K562 (cell line): ENCODE measurements around the gene PLTP. TPM values are rescaled to one million over a fixed set of nuclear protein-coding genes. Genes with fewer than 3 reads are reported as not detected.

ENCODE experiments used
- ATAC-seq: fragments of 200-7000 bp; cut with Tn5 transposase; 3 replicates; pipeline ENCODE4 v1.9.1; 2020; ENCODE audit warnings: moderate library complexity
- BruUV-seq: library from RNA; stranded (reverse); fragments of 400-500 nt; replicated peaks from 2 replicates; lab custom pipeline; 2021; lab: Mats Ljungman, UMichigan
- CTCF ChIA-PET: fragments of 300-600 bp; formaldehyde crosslinking; extraction: SDS; loops from one replicate; lab custom pipeline; 2021; ENCODE audit warnings: low intra/inter-chr PET ratio; lab: Yijun Ruan, JAX
- POLR2A ChIA-PET: fragments of 300-600, 350-650 bp; sonication (Branson Sonifier 250); formaldehyde crosslinking; extraction: SDS; loops from one replicate; lab custom pipeline; 2021; ENCODE audit warnings: antibody characterized with exemption, inconsistent platforms; lab: Yijun Ruan, JAX
- DNase-seq, 4 experiments: peaks; one replicate each; pipeline versions ENCODE4 v3.0.0 to v3.0.0-alpha.2; 2011 to 2018; ENCODE audit warnings: low spot score in 3 of 4, mixed read lengths in 3 of 4; ENCODE audit errors: extremely low read depth in 1 of 4
- FAIRE-seq: peaks from 2 replicates; lab custom pipeline; 2011; peaks lifted over from hg19 to GRCh38; lab: Jason Lieb, UNC
- H2AFZ ChIP-seq: 2 replicates; pipeline ENCODE4 v1.6.0; 2011; ENCODE audit warnings: low read depth, low read length, control low read depth, inconsistent platforms
- H3K27ac ChIP-seq: fragments of 200-600 bp; 3 replicates; pipeline ENCODE4 v1.8.0; 2011; ENCODE audit warnings: low read depth, mild to moderate bottlenecking, control low read depth, inconsistent platforms, low read length, moderate library complexity, mixed read lengths; ENCODE audit errors: extremely low read depth
- H3K27me3 ChIP-seq, 2 experiments: fragments of 300-600 bp in 1 of 2; 2 replicates in 1 of 2; 3 replicates in 1 of 2; pipeline versions ENCODE4 v1.6.0 to v1.8.0; 2011; ENCODE audit warnings: inconsistent platforms in 2 of 2, low read length in 2 of 2, mild to moderate bottlenecking in 1 of 2, mixed read lengths in 1 of 2, moderate library complexity in 1 of 2; ENCODE audit not compliant: control insufficient read depth in 2 of 2, insufficient read depth in 2 of 2
- H3K36me3 ChIP-seq: fragments of 300-600 bp; 3 replicates; pipeline ENCODE4 v1.8.0; 2011; ENCODE audit warnings: mild to moderate bottlenecking, low read length, inconsistent platforms; ENCODE audit not compliant: control insufficient read depth, insufficient read depth
- H3K4me1 ChIP-seq, 2 experiments: fragments of 200-600 bp in 1 of 2; replicated peaks in 1 of 2; 2 replicates in 1 of 2; 3 replicates in 1 of 2; pipeline versions ENCODE4 v1.5.1 to v1.8.0; 2011; ENCODE audit warnings: inconsistent platforms in 2 of 2, low read length in 2 of 2, mild to moderate bottlenecking in 1 of 2, mixed read lengths in 1 of 2, moderate library complexity in 1 of 2; ENCODE audit not compliant: control insufficient read depth in 2 of 2, insufficient read depth in 2 of 2
- H3K4me2 ChIP-seq: 2 replicates; pipeline ENCODE4 v1.6.1; 2011; ENCODE audit warnings: low read length, control low read depth, inconsistent platforms, mixed read lengths; ENCODE audit not compliant: insufficient read depth
- H3K4me3 ChIP-seq: fragments of 200-600 bp; sonication (generic), shearing (Covaris generic); 2 replicates; pipeline ENCODE4 v1.5.1; 2016; ENCODE audit warnings: control low read depth, inconsistent platforms
- H3K79me2 ChIP-seq: fragments of 200-600 bp; 3 replicates; pipeline ENCODE4 v1.8.0; 2011; ENCODE audit warnings: low read length, inconsistent platforms; ENCODE audit not compliant: control insufficient read depth, insufficient read depth
- H3K9ac ChIP-seq, 2 experiments: 2 replicates each; pipeline versions ENCODE4 v1.6.0 to v1.6.1; 2011; ENCODE audit warnings: low read depth in 2 of 2, low read length in 2 of 2, control low read depth in 1 of 2, inconsistent platforms in 1 of 2, mild to moderate bottlenecking in 1 of 2, mixed read lengths in 1 of 2; ENCODE audit not compliant: insufficient read depth in 1 of 2
- H3K9me1 ChIP-seq: one replicate; pipeline ENCODE4 v1.6.0; 2011; ENCODE audit warnings: inconsistent platforms, mild to moderate bottlenecking, low read length, moderate library complexity; ENCODE audit not compliant: control insufficient read depth, insufficient read depth
- H3K9me3 ChIP-seq: replicated peaks from 2 replicates; pipeline ENCODE4 v1.5.1; 2011; ENCODE audit warnings: low read depth, low read length, inconsistent platforms; ENCODE audit not compliant: control insufficient read depth, insufficient read depth
- H4K20me1 ChIP-seq: replicated peaks from 2 replicates; pipeline ENCODE4 v1.6.1; 2011; ENCODE audit warnings: low read length, inconsistent platforms, mixed read lengths; ENCODE audit not compliant: control insufficient read depth, insufficient read depth
- E2F4 ChIP-seq: sonication (generic); formaldehyde crosslinking; IDR thresholded peaks from 2 replicates; pipeline ENCODE4 v1.8.0; 2022; ENCODE audit warnings: mild to moderate bottlenecking, low read depth, missing genetic modification reagents
- EHMT2 ChIP-seq: fragments of 450-650 bp; IDR thresholded peaks from 2 replicates; pipeline ENCODE4 v1.6.1; 2018; ENCODE audit warnings: antibody characterized with exemption
- HES1 ChIP-seq: fragments of 450-650 bp; IDR thresholded peaks from 2 replicates; pipeline ENCODE4 v1.6.1; 2016; ENCODE audit warnings: low read depth, mild to moderate bottlenecking, moderate library complexity
- HNRNPUL1 ChIP-seq: fragments of 200-400 bp; formaldehyde crosslinking; IDR thresholded peaks from 2 replicates; pipeline ENCODE4 v1.6.1; 2017; ENCODE audit warnings: low read length
- MLX ChIP-seq, 2 experiments: fragments of 450-650 bp in 1 of 2; sonication (generic) in 1 of 2; formaldehyde crosslinking; conservative IDR thresholded peaks; 2 replicates each; pipeline versions ENCODE4 v1.4.0 to v1.8.1; 2020 to 2022; ENCODE audit warnings: mild to moderate bottlenecking in 1 of 2, missing genetic modification reagents in 1 of 2
- NCOR1 ChIP-seq: fragments of 450-650 bp; IDR thresholded peaks from 2 replicates; pipeline ENCODE4 v1.6.1; 2016; ENCODE audit warnings: mild to moderate bottlenecking, moderate library complexity
- PREB ChIP-seq: sonication (generic); formaldehyde crosslinking; IDR thresholded peaks from 2 replicates; pipeline ENCODE4 v1.8.1; 2023; ENCODE audit warnings: mild to moderate bottlenecking, missing genetic modification reagents
- PTRF ChIP-seq: fragments of 450-650 bp; IDR thresholded peaks from 2 replicates; pipeline ENCODE4 v1.6.1; 2016; ENCODE audit warnings: mild to moderate bottlenecking, missing genetic modification characterization, missing compliant biosample characterization
- RBFOX2 ChIP-seq: fragments of 200-400 bp; formaldehyde crosslinking; IDR thresholded peaks from 2 replicates; pipeline ENCODE4 v1.6.1; 2017; ENCODE audit warnings: low read depth, mild to moderate bottlenecking, low read length, moderate library complexity
- RBM17 ChIP-seq: fragments of 200-400 bp; formaldehyde crosslinking; IDR thresholded peaks from 2 replicates; pipeline ENCODE4 v1.6.1; 2017; ENCODE audit warnings: low read depth, mild to moderate bottlenecking, low read length, borderline replicate concordance
- TSC22D4 ChIP-seq: fragments of 450-650 bp; IDR thresholded peaks from 2 replicates; pipeline ENCODE4 v1.6.1; 2016; ENCODE audit warnings: missing genetic modification characterization, missing biosample characterization, control low read depth
- WGBS: fragments of 100-300 bp; shearing (Covaris generic); methylation state at CpG from one replicate; pipeline ENCODE4 v1.1.6; 2016; ENCODE audit warnings: low coverage, mixed read lengths; ENCODE audit not compliant: insufficient coverage; ENCODE audit errors: missing lambda C conversion rate; 5-methylcytosine and 5-hydroxymethylcytosine counted together
- in situ Hi-C: fragments of 300-500 bp; cut with MboI; formaldehyde crosslinking; loops from 4 replicates; pipeline ENCODE4 v1.15.0; 2018; ENCODE audit warnings: inconsistent platforms, mixed read lengths
- intact Hi-C: fragments of 100-400 bp; cut with micrococcal nuclease; formaldehyde crosslinking; loops from 2 replicates; pipeline ENCODE4 v1.14.2; 2022
- polyA plus RNA-seq, 8 experiments: library from polyadenylated mRNA; depleted of rRNA in 4 of 8; stranded (reverse) in 5 of 8; unstranded in 3 of 8; fragments of >200 nt; fragmentation: Nextera tagmentation in 2 of 8; fragmentation: Illumina TruSeq in 1 of 8; extraction: Ambion mirVana in 2 of 8; extraction: Trizol in 1 of 8; gene quantifications; 2 replicates each; pipeline versions ENCODE4 v1.2.1 to v1.2.3, GENCODE V29; 2011 to 2014; ENCODE audit warnings: inconsistent platforms in 1 of 8, missing spikeins in 1 of 8
- total RNA-seq, 7 experiments: library from RNA; depleted of rRNA in 6 of 7; stranded (reverse); fragments of >200 nt in 6 of 7; fragmentation: Illumina TruSeq in 2 of 7; extraction: Trizol in 2 of 7; gene quantifications; 2 replicates each; pipeline versions ENCODE4 v1.2.1 to v1.2.3, GENCODE V29; 2011 to 2021; ENCODE audit warnings: low replicate concordance in 1 of 7
- TF ChIP-seq, protein P1 (sequence below): sonication (generic); formaldehyde crosslinking; IDR thresholded peaks from 2 replicates; pipeline ENCODE4 v1.8.0; 2022; ENCODE audit warnings: missing genetic modification reagents, mild to moderate bottlenecking, moderate library complexity, borderline replicate concordance
- TF ChIP-seq, protein P2 (sequence below): fragments of 450-650 bp; IDR thresholded peaks from one replicate; pipeline ENCODE4 v1.6.1; 2018; ENCODE audit warnings: mild to moderate bottlenecking, moderate library complexity; ENCODE audit not compliant: partially characterized antibody

PLTP gene
- total and polyA plus RNA-seq, 9 of the 15 experiments (the other 6 are each of a cell fraction or from before 2014, with no cell fraction given), result 2.8 to 29.3 (median 17.6) TPM

- in situ Hi-C loops, result no loop called here
- ATAC-seq, result peak; percentile 93
- TF ChIP-seq E2F4 (CRISPR knock-in tag), result no peak
- no peak for TF ChIP-seq HES1
- TF ChIP-seq HNRNPUL1, result no peak
- no peak for TF ChIP-seq RBM17
- TF ChIP-seq MLX (CRISPR knock-in tag; conservative IDR thresholded peaks at IDR 0.05), result no peak
- TF ChIP-seq PREB, result no peak
- TF ChIP-seq TSC22D4, result no peak
- TF ChIP-seq, protein P1, sequence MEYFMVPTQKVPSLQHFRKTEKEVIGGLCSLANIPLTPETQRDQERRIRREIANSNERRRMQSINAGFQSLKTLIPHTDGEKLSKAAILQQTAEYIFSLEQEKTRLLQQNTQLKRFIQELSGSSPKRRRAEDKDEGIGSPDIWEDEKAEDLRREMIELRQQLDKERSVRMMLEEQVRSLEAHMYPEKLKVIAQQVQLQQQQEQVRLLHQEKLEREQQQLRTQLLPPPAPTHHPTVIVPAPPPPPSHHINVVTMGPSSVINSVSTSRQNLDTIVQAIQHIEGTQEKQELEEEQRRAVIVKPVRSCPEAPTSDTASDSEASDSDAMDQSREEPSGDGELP (CRISPR knock-in tag), result peak; percentile 89
- TF ChIP-seq NCOR1, result peak; percentile 44
- no peak for TF ChIP-seq PTRF (tag)
- TF ChIP-seq RBFOX2, result peak; percentile 89
- TF ChIP-seq, protein P2, sequence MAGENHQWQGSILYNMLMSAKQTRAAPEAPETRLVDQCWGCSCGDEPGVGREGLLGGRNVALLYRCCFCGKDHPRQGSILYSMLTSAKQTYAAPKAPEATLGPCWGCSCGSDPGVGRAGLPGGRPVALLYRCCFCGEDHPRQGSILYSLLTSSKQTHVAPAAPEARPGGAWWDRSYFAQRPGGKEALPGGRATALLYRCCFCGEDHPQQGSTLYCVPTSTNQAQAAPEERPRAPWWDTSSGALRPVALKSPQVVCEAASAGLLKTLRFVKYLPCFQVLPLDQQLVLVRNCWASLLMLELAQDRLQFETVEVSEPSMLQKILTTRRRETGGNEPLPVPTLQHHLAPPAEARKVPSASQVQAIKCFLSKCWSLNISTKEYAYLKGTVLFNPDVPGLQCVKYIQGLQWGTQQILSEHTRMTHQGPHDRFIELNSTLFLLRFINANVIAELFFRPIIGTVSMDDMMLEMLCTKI, result no peak
- no peak for TF ChIP-seq EHMT2
Observed at GRCh38 chr20:45890985-45891983, 20.7 kb downstream of the PLTP start, which contains the start of the genes CTSA and NEURL2. CTSA (plus strand) TSS chr20:45891335; CDS start chr20:45891569, 234 bp downstream. NEURL2 (minus strand) TSS chr20:45891208; CDS start chr20:45890991, 217 bp downstream.

More at GRCh38 chr20:45890985-45891983, 20.7 kb downstream of the PLTP start, which contains the start of the genes CTSA and NEURL2:
- Histone ChIP-seq H3K4me1 (peaks cover 11 to 40% of the 10 kb centered on the region in 2 experiments), H3K79me2 (peaks cover 7% of the 10 kb centered on the region; the same call in 1 of the 3 replicates), H3K36me3 (peaks cover 33% of the 10 kb centered on the region; the same call in 2 of the 3 replicates), H3K9me3 (no peaks in the 10 kb centered on the region), H3K27me3 (no peaks in the 10 kb centered on the region), H2AFZ (peak within 1 kb of the TSS; percentile 96), H3K9ac (peak within 1 kb of the TSS; percentile 74 to 94), H3K27ac (peak within 1 kb of the TSS; percentile 74), H4K20me1 (no peaks in the 10 kb centered on the region), H3K4me3 (peak within 1 kb of the TSS; percentile 69), H3K9me1 (no peaks in the 10 kb centered on the region), H3K4me2 (peak within 1 kb of the TSS; percentile 81)
- under 1% methylated on average over 54 of the region's 78 CpGs for WGBS
- intact Hi-C loops, result loop anchor here (5.0 kb wide), 1 partner anchor 71 kb away; no protein-coding TSS in a partner anchor
- POLR2A ChIA-PET, result interaction anchor here (0.6 to 3.3 kb wide), 6 partner anchors 9 to 43 kb away, joined by 3 to 13 read pairs (median 4); partner anchors contain the start of genes ACOT8 and ZSWIM1
- CTCF ChIA-PET, result interaction anchor here (0.8 to 2.7 kb wide), 5 partner anchors 91 to 572 kb away, joined by 3 to 9 read pairs (median 3); no protein-coding TSS in a partner anchor
- FAIRE-seq (peak; percentile 77), DNase-seq (peak; percentile 96 to 98 (median 97))
- no TSS peak for BruUV-seq
